GM21723 (cell line): ENCODE data around the gene CLEC11A.

Source experiments
- ATAC-seq: cut with Tn5 transposase; IDR thresholded peaks from one replicate; pipeline ENCODE4 v1.9.1; 2021; ENCODE audit warnings: mild to moderate bottlenecking, moderate library complexity; ENCODE audit not compliant: unreplicated experiment

Gene CLEC11A

DNA sequence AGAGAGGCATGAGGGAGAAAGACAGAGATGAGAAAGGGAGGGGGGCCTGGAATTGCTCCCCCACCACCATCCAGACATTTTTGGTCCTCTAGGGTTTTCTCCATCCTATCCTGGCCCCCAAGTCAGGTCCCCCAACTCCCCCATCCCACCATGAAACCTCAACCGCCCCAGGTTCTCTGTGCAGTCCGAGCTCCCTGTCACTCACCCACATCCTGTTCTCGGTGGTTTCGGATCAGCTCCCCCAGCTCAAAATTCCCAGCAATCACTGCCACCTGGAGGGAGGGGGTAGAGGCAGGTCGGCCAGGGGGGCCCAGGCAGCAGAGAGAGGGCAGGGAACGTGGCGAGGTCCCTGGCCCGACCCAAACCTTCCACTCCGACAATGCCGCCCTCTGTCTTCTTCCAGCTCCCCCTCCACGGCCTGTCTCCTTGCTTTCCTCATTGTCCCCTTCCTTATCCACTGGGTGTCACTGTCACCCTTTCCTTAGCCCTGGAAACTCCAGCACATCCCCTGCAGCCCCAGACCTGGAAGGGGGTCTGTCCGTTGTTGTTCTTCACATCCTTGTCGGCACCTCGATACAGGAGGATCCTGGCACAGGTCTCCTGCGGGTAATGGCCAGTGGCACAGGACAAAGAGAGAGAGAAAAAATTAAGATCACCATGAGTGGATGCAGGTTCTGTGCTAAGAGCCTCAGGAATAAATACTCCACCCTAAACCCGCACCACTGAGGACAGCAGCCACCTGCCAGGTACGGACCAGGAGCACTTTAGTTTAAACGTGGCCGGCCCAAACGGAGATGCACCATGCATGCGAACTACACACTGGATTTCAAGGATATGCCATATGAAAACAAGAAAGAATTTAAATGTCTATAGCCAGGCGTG lies 19.0 kb upstream of the CLEC11A start:
- no peak for ATAC-seq

- no peak for ATAC-seq
Observed at GRCh38 chr19:50705422-50706019, 17.6 kb upstream of the CLEC11A start.

DNA sequence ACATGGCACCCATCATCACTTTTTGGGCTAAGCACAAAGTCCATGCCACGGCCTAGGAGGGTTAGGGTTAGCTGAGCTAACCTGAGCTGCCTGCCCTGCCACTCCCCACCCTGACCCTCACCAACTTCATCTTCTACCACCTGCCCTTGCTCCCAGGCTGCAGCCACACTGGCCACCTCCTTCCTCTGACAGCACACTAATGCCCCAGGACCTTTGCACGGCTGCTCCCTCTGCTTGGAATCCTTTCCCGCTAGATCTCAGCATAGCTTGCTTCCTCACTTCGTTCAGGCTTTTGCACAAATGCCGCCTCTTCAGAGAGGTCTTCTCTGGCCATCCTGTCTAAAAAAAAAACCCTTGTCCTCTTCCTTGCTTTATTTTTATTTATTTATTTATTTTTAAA lies 16.8 kb upstream of the CLEC11A start:
- ATAC-seq, result no peak

GRCh38 chr19:50708179-50708879 lies 14.8 kb upstream of the CLEC11A start:
- no peak for ATAC-seq

DNA sequence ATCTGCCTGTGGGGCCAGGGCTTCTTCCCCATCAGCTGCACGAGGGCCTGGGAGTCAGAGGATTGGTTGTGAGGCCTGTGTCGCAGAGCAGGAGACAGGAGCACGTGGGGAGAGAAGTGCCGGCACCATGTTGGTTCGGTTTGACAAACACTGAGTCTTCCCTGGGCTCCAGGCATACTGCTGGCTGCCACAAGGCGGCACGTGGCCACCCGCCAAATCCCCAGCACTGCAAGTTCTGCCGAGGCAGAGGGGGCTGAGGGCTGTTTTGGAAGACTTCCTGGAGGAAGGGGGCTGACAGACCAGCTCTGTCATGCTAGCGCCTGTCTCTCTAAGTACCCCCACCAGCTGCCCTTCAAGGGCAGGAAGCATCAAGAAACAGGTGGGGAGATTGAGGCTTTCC lies 13.1 kb upstream of the CLEC11A start:
- no peak for ATAC-seq

DNA sequence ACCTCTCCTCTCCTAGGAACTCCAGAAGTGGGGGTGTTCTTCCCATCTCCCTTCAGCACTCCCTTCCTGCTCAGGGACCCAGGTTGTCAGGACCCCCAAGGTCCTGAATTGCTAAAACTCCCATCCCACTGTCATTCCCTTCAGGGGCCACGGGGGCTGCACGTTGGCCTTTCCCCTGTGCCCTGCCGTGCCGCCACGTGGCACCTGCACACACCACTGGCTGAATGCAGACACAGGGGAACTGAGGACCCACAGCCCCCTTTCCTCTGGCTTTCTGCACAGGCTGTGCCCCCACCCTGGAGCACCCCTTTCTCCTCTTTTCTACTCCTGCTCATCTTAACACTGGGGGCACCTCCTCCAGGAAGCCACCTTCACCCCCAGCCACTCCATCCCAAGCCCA lies 12.6 kb upstream of the CLEC11A start:
- no peak for ATAC-seq

DNA sequence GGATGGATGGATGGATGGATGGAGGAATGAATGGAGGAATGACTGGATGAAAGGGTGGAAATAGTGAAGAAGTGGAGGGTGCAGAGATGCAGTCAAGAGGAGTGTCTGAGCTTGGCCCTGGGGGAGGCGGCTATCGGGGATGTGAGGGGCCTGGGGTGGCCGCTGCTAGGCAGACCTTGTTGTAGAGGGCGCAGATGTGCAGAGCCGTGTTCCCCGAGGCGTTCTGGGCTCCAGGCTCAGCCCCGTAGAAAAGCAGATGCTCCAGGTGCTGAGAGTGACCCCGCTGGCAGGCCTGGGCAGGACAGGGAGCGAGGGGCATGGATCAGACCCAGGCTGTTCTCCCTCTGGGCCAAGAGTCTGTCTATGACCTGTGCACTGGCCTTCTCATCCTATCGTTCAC lies 12.0 kb upstream of the CLEC11A start:
- ATAC-seq, result no peak

DNA sequence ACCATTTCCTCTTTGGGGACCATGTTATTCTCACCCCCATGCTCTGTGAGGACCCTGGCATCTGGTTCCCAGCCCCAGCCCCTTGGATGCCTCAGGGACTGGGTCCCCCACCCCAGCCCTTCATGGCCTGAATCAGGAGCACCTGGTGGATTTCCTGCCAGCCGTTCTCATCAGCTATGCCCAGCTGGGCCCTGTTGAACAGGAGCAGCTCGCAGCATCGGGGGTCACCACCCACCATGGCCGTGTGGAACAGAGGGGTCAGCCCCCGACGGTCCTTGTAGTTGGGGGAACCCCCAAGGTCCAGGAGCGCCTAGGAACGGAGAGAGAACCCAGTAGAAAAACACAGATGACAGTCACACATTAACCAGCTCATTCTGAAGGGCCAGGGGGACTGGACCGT lies 11.4 kb upstream of the CLEC11A start:
- no peak for ATAC-seq

- ATAC-seq, result no peak
Observed at GRCh38 chr19:50712833-50713232, 10.3 kb upstream of the CLEC11A start.

- ATAC-seq, result no peak
Observed at GRCh38 chr19:50713556-50714236, 9.5 kb upstream of the CLEC11A start.

GRCh38 chr19:50716178-50717025 lies 6.8 kb upstream of the CLEC11A start:
- ATAC-seq, result no peak

DNA sequence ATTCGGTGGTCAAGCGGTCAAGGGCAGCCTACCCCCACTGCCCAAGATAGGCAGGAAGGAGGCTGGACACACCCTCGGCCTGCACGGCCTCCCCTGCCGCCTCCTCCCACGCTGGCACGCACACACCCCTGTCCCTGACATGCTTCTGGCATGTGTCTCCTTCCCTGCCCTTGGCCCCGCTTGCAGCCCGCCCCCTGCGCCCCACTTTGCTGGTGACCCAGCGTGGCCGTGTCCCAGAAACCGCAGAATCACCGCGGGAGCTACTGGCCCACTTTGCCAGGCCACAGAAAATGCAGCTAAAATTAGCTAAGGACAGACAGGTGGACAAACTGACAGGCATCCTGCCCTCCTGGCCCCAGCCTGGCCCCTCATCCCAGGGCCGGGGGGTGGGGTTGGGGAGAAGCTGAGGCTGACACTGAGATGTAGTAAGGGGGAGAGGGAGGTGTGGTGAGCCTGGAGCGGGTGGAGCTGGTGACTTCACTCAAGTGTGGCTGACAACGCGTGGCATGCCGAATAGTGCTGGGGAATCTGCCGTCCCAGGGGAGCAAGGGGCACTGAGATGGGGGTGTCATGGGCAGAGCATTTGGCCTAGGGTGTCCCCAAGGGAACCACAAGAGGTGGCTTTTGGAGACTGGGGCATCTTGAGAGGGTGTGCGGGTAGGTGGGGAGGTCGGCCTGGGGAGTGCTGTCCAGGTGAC lies 6.0 kb upstream of the CLEC11A start:
- ATAC-seq, result no peak

DNA sequence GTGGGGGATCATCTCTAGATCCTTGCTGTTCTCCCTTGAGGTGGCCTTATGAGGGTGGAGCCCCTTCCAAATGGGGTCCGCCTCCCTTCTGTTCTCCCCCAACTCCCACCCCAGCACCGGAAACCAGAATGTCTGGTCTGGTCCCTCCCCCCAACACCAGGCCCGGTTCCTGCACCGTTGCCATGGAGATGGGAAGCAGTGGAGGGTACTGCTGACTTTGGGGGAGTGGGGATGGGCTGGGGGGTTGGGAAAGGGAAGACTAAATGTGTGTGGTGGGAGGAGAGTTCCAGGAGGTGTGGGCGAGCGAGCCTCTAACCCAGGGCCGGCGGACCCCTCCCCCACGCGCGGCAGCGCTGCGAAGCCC lies 5.3 kb upstream of the CLEC11A start:
- no peak for ATAC-seq

- no peak for ATAC-seq
Observed at GRCh38 chr19:50718255-50719118, 4.7 kb upstream of the CLEC11A start.

DNA sequence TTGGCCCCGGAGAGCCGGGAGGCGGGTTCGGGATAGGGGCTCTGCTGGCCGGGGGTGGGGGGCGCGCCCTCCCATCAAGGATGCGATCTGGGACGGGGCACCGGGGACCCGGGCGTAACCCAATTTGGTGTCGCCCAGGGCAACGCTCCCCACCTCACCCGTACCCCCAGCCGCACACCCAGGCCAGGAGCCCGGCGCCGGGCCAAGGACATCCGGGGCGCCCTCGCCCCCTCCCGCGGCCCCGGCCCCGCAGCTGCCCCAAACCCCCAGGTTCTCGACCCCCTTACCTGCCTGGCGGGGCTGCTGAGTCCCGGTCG lies 4.1 kb upstream of the CLEC11A start:
- ATAC-seq, result no peak

DNA sequence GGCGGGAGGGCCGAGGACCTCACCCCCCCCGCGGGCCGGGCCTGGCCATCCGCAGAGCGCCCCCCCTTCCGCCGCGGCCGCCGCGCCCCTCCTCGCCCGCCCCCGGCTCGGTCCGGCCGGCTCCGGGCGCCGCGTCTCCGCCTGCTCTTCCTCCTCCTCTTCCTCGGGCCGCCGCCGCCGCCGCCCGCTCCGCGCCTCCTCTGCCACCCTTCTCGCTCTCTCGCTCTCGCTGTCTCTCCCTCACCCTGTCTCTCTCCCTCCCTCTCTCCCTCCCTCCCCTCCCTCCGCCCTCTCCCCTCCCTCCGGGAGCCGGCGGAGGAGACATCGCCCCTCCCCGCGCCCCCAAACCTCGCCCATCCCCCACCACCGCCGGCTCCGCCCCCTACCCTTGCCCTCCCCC lies 3.6 kb upstream of the CLEC11A start, which contains the start of gene SHANK1:
Gene SHANK1, minus strand, starts transcription at position 237 of the 400 bp plus-strand sequence. CDS start 2,883 bp downstream, outside the sequence.
- no peak for ATAC-seq

- no peak for ATAC-seq
Observed at GRCh38 chr19:50720181-50720920, 2.8 kb upstream of the CLEC11A start.

DNA sequence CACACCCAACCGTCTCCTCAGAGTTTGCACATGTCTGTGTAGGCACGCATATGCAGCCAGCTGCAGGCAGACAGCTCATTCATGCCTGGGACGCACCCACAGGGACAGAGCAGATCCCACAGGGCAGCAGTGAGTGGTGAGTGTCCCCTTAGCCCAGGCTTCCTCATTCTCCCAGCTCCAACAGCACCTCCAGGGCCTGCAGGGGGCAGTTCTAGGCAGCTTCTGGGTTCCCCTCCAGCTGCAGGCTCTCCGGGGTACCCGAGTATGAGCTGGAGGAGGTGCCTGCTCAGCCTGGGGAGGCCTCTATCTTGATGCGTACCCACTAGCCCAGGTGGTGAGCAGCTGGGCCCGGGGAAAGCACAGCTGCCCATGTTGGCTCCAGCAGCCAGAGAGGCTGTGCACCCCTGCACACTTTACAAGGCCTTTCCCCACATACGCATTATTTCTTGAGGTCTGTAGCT lies 2.2 kb upstream of the CLEC11A start:
- no peak for ATAC-seq
